ENCODE measurements around the gene CCDC85A.

The CCDC85A gene

DNA sequence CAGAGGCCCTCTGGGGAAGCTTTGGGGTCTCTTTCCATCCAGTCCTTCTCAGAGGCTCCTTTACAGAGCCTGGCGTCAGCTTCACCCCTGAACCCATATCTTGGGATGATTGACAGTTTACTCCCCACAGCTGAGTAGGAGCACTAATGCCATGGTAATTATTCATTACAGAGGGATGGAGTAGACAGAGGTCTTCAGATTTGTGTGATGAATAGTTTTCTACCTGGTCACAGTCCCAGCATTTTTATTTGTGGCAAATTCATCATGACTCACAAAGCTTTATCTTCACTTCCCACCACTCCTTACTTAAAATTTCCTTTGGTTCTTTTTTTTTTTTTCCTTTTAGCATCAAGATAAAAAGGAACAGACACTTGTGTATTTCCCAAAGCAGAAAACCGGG lies 104.2 kb downstream of the CCDC85A start:
- Histone ChIP-seq H3K36me3 (replicated peaks in 1 of 2; ENCODE audit: control insufficient read depth in 2 of 2, insufficient read depth in 2 of 2, low read length in 2 of 2) (no peaks in the 10 kb centered on the region), H3K23ac (ENCODE audit: low read depth, low read length, poor library complexity) (no peak overlapping the region), H2AK5ac (ENCODE audit: low read depth, low read length) (no peak overlapping the region), H2BK5ac (ENCODE audit: low read length) (no peak overlapping the region), H4K8ac (ENCODE audit: low read depth, low read length) (no peak overlapping the region), H3K27ac (replicated peaks; ENCODE audit: low read length) (no peak overlapping the region), H3K4ac (ENCODE audit: low read length) (no peak overlapping the region), H3K79me1 (ENCODE audit: low read depth, low read length) (no peaks in the 10 kb centered on the region), H3K4me2 (ENCODE audit: insufficient read depth, low read length, poor library complexity, severe bottlenecking) (no peak overlapping the region), H3K9me3 (replicated peaks in 1 of 2; ENCODE audit: control insufficient read depth in 2 of 2, insufficient read depth in 1 of 2, low read depth in 1 of 2, low read length in 2 of 2) (no peaks in the 10 kb centered on the region), H3K4me1 (ENCODE audit: control insufficient read depth in 2 of 2, insufficient read depth in 1 of 2, low read depth in 1 of 2, low read length in 2 of 2) (no peaks in the 10 kb centered on the region), H2BK15ac (ENCODE audit: low read length) (no peak overlapping the region), H3K4me3 (ENCODE audit: low read length in 2 of 2) (no peak overlapping the region), H3K18ac (ENCODE audit: low read length) (no peak overlapping the region), H2BK12ac (ENCODE audit: low read length) (no peak overlapping the region), H3K9ac (ENCODE audit: low read depth, low read length, poor library complexity) (no peak overlapping the region), H4K91ac (ENCODE audit: low read depth, low read length, poor library complexity) (no peak overlapping the region), H3K14ac (ENCODE audit: low read length) (no peak overlapping the region), H2BK120ac (ENCODE audit: low read depth, low read length) (no peak overlapping the region), H3K27me3 (ENCODE audit: control insufficient read depth in 3 of 3, insufficient read depth in 3 of 3, low read depth in 1 of 3, low read length in 3 of 3) (no peaks in the 10 kb centered on the region), H2AFZ (ENCODE audit: low read length) (no peak overlapping the region)
- DNase-seq (ENCODE audit: low spot score) = no peak
- WGBS, 2 donors (ENCODE audit: extremely low coverage in 2 of 2, insufficient read length in 2 of 2, insufficient replicate concordance in 1 of 2) = no CpG with 5 or more reads among the region's 2 CpGs

DNA sequence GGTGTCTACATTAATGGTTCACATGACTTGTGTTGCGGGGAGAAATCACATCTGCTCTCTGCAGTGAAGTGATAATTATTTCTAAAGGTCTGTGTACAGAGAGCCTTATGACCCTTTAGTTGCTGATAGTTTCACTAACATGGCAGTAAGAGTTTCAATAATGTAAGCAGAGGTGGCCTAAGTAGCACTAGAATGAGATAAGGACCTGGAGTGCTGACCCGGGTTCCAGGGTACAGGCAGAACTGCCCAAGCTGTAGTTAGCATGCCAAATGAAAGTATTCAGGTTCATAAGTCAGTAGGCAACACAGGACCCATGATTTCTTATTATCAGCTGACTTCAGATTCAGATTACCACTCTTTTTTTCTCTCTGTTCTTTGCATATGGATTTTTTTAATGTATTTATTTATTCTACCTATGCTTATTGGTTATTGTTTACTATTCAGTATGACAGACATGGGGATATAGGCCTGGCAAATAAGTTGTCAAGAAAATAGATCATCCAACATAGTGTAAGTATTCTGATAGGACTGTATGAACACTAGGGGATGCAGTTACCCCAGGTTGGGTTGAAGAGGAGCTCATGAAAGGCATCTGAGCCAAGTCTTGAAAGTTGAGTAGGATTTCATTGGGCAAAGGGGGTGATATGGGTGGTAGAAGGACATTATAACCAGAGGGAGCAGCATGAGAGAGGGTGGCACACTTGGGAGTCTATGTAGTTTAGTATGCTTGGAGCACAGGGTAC lies 105.2 kb downstream of the CCDC85A start:
- H3K23ac ChIP-seq (ENCODE audit: low read depth, low read length, poor library complexity) = no peak overlapping the region
- H2BK15ac ChIP-seq (ENCODE audit: low read length) = no peak overlapping the region
- no peak overlapping the region for H3K4ac ChIP-seq (ENCODE audit: low read length)
- no peak overlapping the region for H3K27ac ChIP-seq (replicated peaks; ENCODE audit: low read length)
- no peaks in the 10 kb centered on the region for H3K4me1 ChIP-seq (ENCODE audit: control insufficient read depth in 2 of 2, insufficient read depth in 1 of 2, low read depth in 1 of 2, low read length in 2 of 2)
- no peak overlapping the region for H3K4me2 ChIP-seq (ENCODE audit: insufficient read depth, low read length, poor library complexity, severe bottlenecking)
- H3K9ac ChIP-seq (ENCODE audit: low read depth, low read length, poor library complexity) = no peak overlapping the region
- no peak overlapping the region for H3K18ac ChIP-seq (ENCODE audit: low read length)
- no peak overlapping the region for H4K8ac ChIP-seq (ENCODE audit: low read depth, low read length)
- H3K36me3 ChIP-seq (replicated peaks in 1 of 2; ENCODE audit: control insufficient read depth in 2 of 2, insufficient read depth in 2 of 2, low read length in 2 of 2) = no peaks in the 10 kb centered on the region
- H3K79me1 ChIP-seq (ENCODE audit: low read depth, low read length) = no peaks in the 10 kb centered on the region
- H2AK5ac ChIP-seq (ENCODE audit: low read depth, low read length) = no peak overlapping the region
- H2BK120ac ChIP-seq (ENCODE audit: low read depth, low read length) = no peak overlapping the region
- H2BK12ac ChIP-seq (ENCODE audit: low read length) = no peak overlapping the region
- no peak overlapping the region for H2BK5ac ChIP-seq (ENCODE audit: low read length)
- H3K4me3 ChIP-seq (ENCODE audit: low read length in 2 of 2) = no peak overlapping the region
- no peaks in the 10 kb centered on the region for H3K9me3 ChIP-seq (replicated peaks in 1 of 2; ENCODE audit: control insufficient read depth in 2 of 2, insufficient read depth in 1 of 2, low read depth in 1 of 2, low read length in 2 of 2)
- no peak overlapping the region for H4K91ac ChIP-seq (ENCODE audit: low read depth, low read length, poor library complexity)
- H3K27me3 ChIP-seq (ENCODE audit: control insufficient read depth in 3 of 3, insufficient read depth in 3 of 3, low read depth in 1 of 3, low read length in 3 of 3) = no peaks in the 10 kb centered on the region
- H3K14ac ChIP-seq (ENCODE audit: low read length) = no peak overlapping the region
- no peak overlapping the region for H2AFZ ChIP-seq (ENCODE audit: low read length)
- DNase-seq (ENCODE audit: low spot score) = no peak
- no CpG with 5 or more reads among the region's 2 CpGs for WGBS, 2 donors (ENCODE audit: extremely low coverage in 2 of 2, insufficient read length in 2 of 2, insufficient replicate concordance in 1 of 2)

DNA sequence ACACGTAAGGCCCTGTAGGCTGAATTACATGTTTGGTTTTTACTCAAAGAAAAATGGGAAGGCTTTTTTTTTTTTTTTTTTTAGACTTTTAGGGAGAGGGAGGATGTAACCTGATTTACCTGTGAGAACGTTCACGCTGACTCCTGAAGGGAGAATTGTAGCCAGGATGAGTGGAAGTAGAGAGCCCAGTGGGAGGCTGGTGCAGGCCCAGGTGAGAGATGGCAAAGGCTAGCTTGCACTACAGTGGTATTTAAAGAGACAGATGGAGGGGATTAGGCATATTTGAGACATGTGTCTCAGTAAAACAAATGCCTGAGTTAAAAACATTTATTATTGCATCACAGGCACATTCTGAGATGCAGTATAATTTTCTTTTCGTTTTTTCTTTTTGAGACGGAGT lies 107.9 kb downstream of the CCDC85A start:
- no peak overlapping the region for H3K4ac ChIP-seq (ENCODE audit: low read length)
- H4K8ac ChIP-seq (ENCODE audit: low read depth, low read length) = no peak overlapping the region
- no peaks in the 10 kb centered on the region for H3K9me3 ChIP-seq (replicated peaks in 1 of 2; ENCODE audit: control insufficient read depth in 2 of 2, insufficient read depth in 1 of 2, low read depth in 1 of 2, low read length in 2 of 2)
- H3K4me3 ChIP-seq (ENCODE audit: low read length in 2 of 2) = no peak overlapping the region
- H3K4me1 ChIP-seq (ENCODE audit: control insufficient read depth in 2 of 2, insufficient read depth in 1 of 2, low read depth in 1 of 2, low read length in 2 of 2) = no peaks in the 10 kb centered on the region
- no peak overlapping the region for H2AK5ac ChIP-seq (ENCODE audit: low read depth, low read length)
- no peaks in the 10 kb centered on the region for H3K79me1 ChIP-seq (ENCODE audit: low read depth, low read length)
- H3K23ac ChIP-seq (ENCODE audit: low read depth, low read length, poor library complexity) = no peak overlapping the region
- H3K14ac ChIP-seq (ENCODE audit: low read length) = no peak overlapping the region
- H4K91ac ChIP-seq (ENCODE audit: low read depth, low read length, poor library complexity) = no peak overlapping the region
- no peak overlapping the region for H3K18ac ChIP-seq (ENCODE audit: low read length)
- H3K4me2 ChIP-seq (ENCODE audit: insufficient read depth, low read length, poor library complexity, severe bottlenecking) = no peak overlapping the region
- H3K36me3 ChIP-seq (replicated peaks in 1 of 2; ENCODE audit: control insufficient read depth in 2 of 2, insufficient read depth in 2 of 2, low read length in 2 of 2) = no peaks in the 10 kb centered on the region
- no peak for DNase-seq (ENCODE audit: low spot score)
- no peaks in the 10 kb centered on the region for H3K27me3 ChIP-seq (ENCODE audit: control insufficient read depth in 3 of 3, insufficient read depth in 3 of 3, low read depth in 1 of 3, low read length in 3 of 3)
- H3K9ac ChIP-seq (ENCODE audit: low read depth, low read length, poor library complexity) = no peak overlapping the region
- no peak overlapping the region for H2BK5ac ChIP-seq (ENCODE audit: low read length)
- H2AFZ ChIP-seq (ENCODE audit: low read length) = no peak overlapping the region
- no peak overlapping the region for H3K27ac ChIP-seq (replicated peaks; ENCODE audit: low read length)
- H2BK15ac ChIP-seq (ENCODE audit: low read length) = no peak overlapping the region
- WGBS, 2 donors (ENCODE audit: extremely low coverage in 2 of 2, insufficient read length in 2 of 2, insufficient replicate concordance in 1 of 2) = no CpG with 5 or more reads among the region's 5 CpGs
- H2BK120ac ChIP-seq (ENCODE audit: low read depth, low read length) = no peak overlapping the region
- no peak overlapping the region for H2BK12ac ChIP-seq (ENCODE audit: low read length)

DNA sequence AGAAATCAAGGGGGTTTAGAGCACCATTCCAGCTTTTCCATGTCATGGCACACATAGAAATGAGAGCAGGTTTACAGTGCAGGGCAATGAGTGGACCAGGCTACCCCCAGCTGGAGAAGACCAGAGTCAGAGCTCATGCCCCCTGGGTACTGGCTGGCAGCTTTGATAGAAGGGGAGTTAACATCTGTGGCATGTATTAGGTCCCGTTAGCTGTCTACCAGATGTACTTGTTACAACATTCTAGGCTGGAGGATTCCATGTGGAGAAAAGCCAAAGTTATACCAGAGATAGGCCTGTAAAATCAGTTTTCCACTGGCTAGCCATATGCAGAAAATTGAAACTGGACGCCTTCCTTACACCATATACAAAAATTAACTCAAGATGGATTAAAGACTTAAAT lies 109.2 kb downstream of the CCDC85A start:
- no peak overlapping the region for H3K4ac ChIP-seq (ENCODE audit: low read length)
- H3K9me3 ChIP-seq (replicated peaks in 1 of 2; ENCODE audit: control insufficient read depth in 2 of 2, insufficient read depth in 1 of 2, low read depth in 1 of 2, low read length in 2 of 2) = no peaks in the 10 kb centered on the region
- no peak overlapping the region for H3K18ac ChIP-seq (ENCODE audit: low read length)
- H3K4me2 ChIP-seq (ENCODE audit: insufficient read depth, low read length, poor library complexity, severe bottlenecking) = no peak overlapping the region
- no CpG with 5 or more reads among the region's 2 CpGs for WGBS, 2 donors (ENCODE audit: extremely low coverage in 2 of 2, insufficient read length in 2 of 2, insufficient replicate concordance in 1 of 2)
- no peaks in the 10 kb centered on the region for H3K4me1 ChIP-seq (ENCODE audit: control insufficient read depth in 2 of 2, insufficient read depth in 1 of 2, low read depth in 1 of 2, low read length in 2 of 2)
- no peak overlapping the region for H3K14ac ChIP-seq (ENCODE audit: low read length)
- no peak overlapping the region for H2BK5ac ChIP-seq (ENCODE audit: low read length)
- H3K27me3 ChIP-seq (ENCODE audit: control insufficient read depth in 3 of 3, insufficient read depth in 3 of 3, low read depth in 1 of 3, low read length in 3 of 3) = no peaks in the 10 kb centered on the region
- no peak overlapping the region for H2AK5ac ChIP-seq (ENCODE audit: low read depth, low read length)
- no peak overlapping the region for H2BK15ac ChIP-seq (ENCODE audit: low read length)
- no peaks in the 10 kb centered on the region for H3K36me3 ChIP-seq (replicated peaks in 1 of 2; ENCODE audit: control insufficient read depth in 2 of 2, insufficient read depth in 2 of 2, low read length in 2 of 2)
- H3K9ac ChIP-seq (ENCODE audit: low read depth, low read length, poor library complexity) = no peak overlapping the region
- H2BK12ac ChIP-seq (ENCODE audit: low read length) = no peak overlapping the region
- H4K8ac ChIP-seq (ENCODE audit: low read depth, low read length) = no peak overlapping the region
- H3K4me3 ChIP-seq (ENCODE audit: low read length in 2 of 2) = no peak overlapping the region
- no peaks in the 10 kb centered on the region for H3K79me1 ChIP-seq (ENCODE audit: low read depth, low read length)
- H3K23ac ChIP-seq (ENCODE audit: low read depth, low read length, poor library complexity) = no peak overlapping the region
- no peak overlapping the region for H3K27ac ChIP-seq (replicated peaks; ENCODE audit: low read length)
- no peak overlapping the region for H4K91ac ChIP-seq (ENCODE audit: low read depth, low read length, poor library complexity)
- no peak overlapping the region for H2BK120ac ChIP-seq (ENCODE audit: low read depth, low read length)
- no peak overlapping the region for H2AFZ ChIP-seq (ENCODE audit: low read length)
- DNase-seq (ENCODE audit: low spot score) = no peak
